HG02938 (cell line): Measurements from ENCODE around the gene TMEM92.
"Not testable (repeated sequence)": the region's sequence is repeated elsewhere in the genome, so short reads cannot be mapped to it uniquely, and the experiment has no call there.

Experiments
- ATAC-seq: cut with Tn5 transposase; IDR thresholded peaks from one replicate; pipeline ENCODE4 v1.9.1; 2021; ENCODE audit warnings: mild to moderate bottlenecking, moderate library complexity; ENCODE audit not compliant: unreplicated experiment

TMEM92 gene

GRCh38 chr17:50299776-50300175 lies 25.5 kb downstream of the TMEM92 start:
- ATAC-seq, result no peak

- not testable (repeated sequence) for ATAC-seq
Measured at GRCh38 chr17:50300824-50301223, 26.6 kb downstream of the TMEM92 start.

GRCh38 chr17:50301891-50302584 lies 27.8 kb downstream of the TMEM92 start:
- ATAC-seq, result no peak

- ATAC-seq, result no peak
Measured at GRCh38 chr17:50303051-50303450, 28.8 kb downstream of the TMEM92 start.

- no peak for ATAC-seq
Measured at GRCh38 chr17:50303596-50303995, 29.3 kb downstream of the TMEM92 start.

GRCh38 chr17:50304781-50305404 lies 30.6 kb downstream of the TMEM92 start:
- no peak for ATAC-seq

- no peak for ATAC-seq
Measured at GRCh38 chr17:50307654-50308053, 33.4 kb downstream of the TMEM92 start.

GRCh38 chr17:50308666-50309065 lies 34.4 kb downstream of the TMEM92 start:
- ATAC-seq, result no peak

GRCh38 chr17:50310455-50311111 lies 36.3 kb downstream of the TMEM92 start:
- no peak for ATAC-seq

- no peak for ATAC-seq
Measured at GRCh38 chr17:50311112-50311460, 36.8 kb downstream of the TMEM92 start.

GRCh38 chr17:50311483-50311882 lies 37.2 kb downstream of the TMEM92 start:
- no peak for ATAC-seq

GRCh38 chr17:50312308-50312707 lies 38.0 kb downstream of the TMEM92 start:
- no peak for ATAC-seq

- ATAC-seq, result no peak
Measured at GRCh38 chr17:50314456-50315011, 40.3 kb downstream of the TMEM92 start.

- no peak for ATAC-seq
Measured at GRCh38 chr17:50316016-50316587, 41.8 kb downstream of the TMEM92 start.

- ATAC-seq, result not testable (repeated sequence)
Measured at GRCh38 chr17:50316660-50317059, 42.4 kb downstream of the TMEM92 start.

- ATAC-seq, result no peak
Measured at GRCh38 chr17:50317121-50317520, 42.9 kb downstream of the TMEM92 start.

GRCh38 chr17:50318501-50319285 lies 44.4 kb downstream of the TMEM92 start:
- no peak for ATAC-seq

- ATAC-seq, result no peak
Measured at GRCh38 chr17:50319306-50320004, 45.2 kb downstream of the TMEM92 start.

- no peak for ATAC-seq
Measured at GRCh38 chr17:50322271-50322670, 48.0 kb downstream of the TMEM92 start.

GRCh38 chr17:50323060-50323459 lies 48.8 kb downstream of the TMEM92 start:
- no peak for ATAC-seq
